Testis (tissue), 3 donors: ENCODE results near the gene TMEM164. TPM values are rescaled to one million over a fixed set of nuclear protein-coding genes. Genes with fewer than 3 reads are reported as not detected.

ENCODE experiments used
- DNase-seq: peaks from one replicate; pipeline ENCODE4 v3.0.0-alpha.2; 2019
- H3K27ac ChIP-seq, 2 donors: fragments of 200-600 bp; sonication (generic); one replicate each; pipeline ENCODE4 v1.5.1; 2019
- H3K27me3 ChIP-seq: fragments of 200-600 bp; sonication (generic); one replicate; pipeline ENCODE4 v1.5.1; 2019
- H3K36me3 ChIP-seq: fragments of 200-600 bp; sonication (generic); one replicate; pipeline ENCODE4 v1.5.1; 2017; ENCODE audit warnings: low read depth; ENCODE audit errors: missing control alignments
- H3K4me1 ChIP-seq: fragments of 200-600 bp; sonication (generic); one replicate; pipeline ENCODE4 v1.5.1; 2019
- H3K4me3 ChIP-seq, 2 donors: fragments of 200-600 bp; sonication (generic); one replicate each; pipeline ENCODE4 v1.5.1; 2017 to 2019
- H3K9me3 ChIP-seq: fragments of 200-600 bp; sonication (generic); one replicate; pipeline ENCODE4 v1.5.1; 2017
- CTCF ChIP-seq, 3 experiments: fragments of 450-650 bp in 2 of 3; fragments of 200-600 bp in 1 of 3; sonication (generic) in 1 of 3; IDR thresholded peaks; one replicate each; pipeline ENCODE4 v1.5.1; 2016 to 2019; ENCODE audit warnings: antibody characterized with exemption in 3 of 3, mild to moderate bottlenecking in 2 of 3, moderate library complexity in 1 of 3
- POLR2A ChIP-seq: fragments of 450-650 bp; IDR thresholded peaks from one replicate; pipeline ENCODE4 v1.6.1; 2017; ENCODE audit warnings: antibody characterized with exemption, mild to moderate bottlenecking, moderate library complexity
- WGBS, 2 donors: methylation state at CpG; one replicate each; pipeline ENCODE4 v1.1.5; 2018; 5-methylcytosine and 5-hydroxymethylcytosine counted together
- intact Hi-C: fragments of 100-400 bp; cut with DNase I; formaldehyde crosslinking; loops from one replicate; pipeline ENCODE4 v1.15.1; 2023; ENCODE audit warnings: low total_unique reads
- polyA plus RNA-seq: library from polyadenylated mRNA; stranded (reverse); fragments of 350-450 nt; fragmentation: Illumina TruSeq; extraction: RNeasy Lipid Tissue Mini Kit (QIAGEN cat#74804); gene quantifications from one replicate; pipeline ENCODE4 v1.2.3, GENCODE V29; 2014; ENCODE audit warnings: low read depth, low replicate concordance; ENCODE audit not compliant: insufficient read depth
- total RNA-seq, 2 donors: library from RNA; depleted of rRNA; stranded (reverse); fragments of >200 nt; gene quantifications; one replicate each; pipeline ENCODE4 v1.2.3, GENCODE V29; 2016

The TMEM164 gene
- total and polyA plus RNA-seq, 3 donors from 2014 or later = 7.9 to 13.9 (median 8.1) TPM

GRCh38 chrX:110133735-110134370, 130.9 kb downstream of the TMEM164 start:
- intact Hi-C loops = no loop called here

GRCh38 chrX:110135618-110136017, 132.7 kb downstream of the TMEM164 start:
- Histone ChIP-seq H3K27ac (no peak overlapping the region), H3K36me3 (no peaks in the 10 kb centered on the region), H3K9me3 (no peaks in the 10 kb centered on the region), H3K4me1 (no peaks in the 10 kb centered on the region), H3K4me3 (no peak overlapping the region), H3K27me3 (no peaks in the 10 kb centered on the region)
- intact Hi-C loops = no loop called here
- DNase-seq = no peak
- WGBS, 2 donors = 89 to 97% methylated on average over 1 of the region's 1 CpG
- TF ChIP-seq CTCF (IDR thresholded peaks at IDR 0.05) = no peak
- no peak for TF ChIP-seq POLR2A

More at GRCh38 chrX:110133735-110134370, 130.9 kb downstream of the TMEM164 start:
- WGBS, 2 donors = 92 to 93% methylated on average over 2 to 5 of the region's 5 CpGs
- DNase-seq = no peak
- Histone ChIP-seq H3K36me3 (no peaks in the 10 kb centered on the region), H3K4me3 (no peak overlapping the region), H3K27ac (no peak overlapping the region), H3K4me1 (no peaks in the 10 kb centered on the region), H3K27me3 (no peaks in the 10 kb centered on the region), H3K9me3 (no peaks in the 10 kb centered on the region)
- TF ChIP-seq POLR2A (no peak), CTCF (IDR thresholded peaks at IDR 0.05) (no peak)

GRCh38 chrX:110136136-110136535, 133.2 kb downstream of the TMEM164 start:
- no peaks in the 10 kb centered on the region for H3K27me3 ChIP-seq
- 93 to 94% methylated on average over 3 to 4 of the region's 4 CpGs for WGBS, 2 donors
- intact Hi-C loops = no loop called here
- DNase-seq = no peak
- H3K4me3 ChIP-seq = no peak overlapping the region
- TF ChIP-seq POLR2A (no peak), CTCF (IDR thresholded peaks at IDR 0.05) (no peak)
- no peaks in the 10 kb centered on the region for H3K36me3 ChIP-seq
- no peaks in the 10 kb centered on the region for H3K4me1 ChIP-seq
- no peak overlapping the region for H3K27ac ChIP-seq
- no peaks in the 10 kb centered on the region for H3K9me3 ChIP-seq

GRCh38 chrX:110138557-110138956, 135.6 kb downstream of the TMEM164 start:
- DNase-seq = no peak
- WGBS, 2 donors = 94 to 98% methylated on average over 2 to 3 of the region's 3 CpGs
- no peak for TF ChIP-seq CTCF (IDR thresholded peaks at IDR 0.05)
- no peak for TF ChIP-seq POLR2A
- no peak overlapping the region for H3K4me3 ChIP-seq
- no peaks in the 10 kb centered on the region for H3K36me3 ChIP-seq
- H3K27ac ChIP-seq = no peak overlapping the region
- no peaks in the 10 kb centered on the region for H3K9me3 ChIP-seq
- intact Hi-C loops = no loop called here
- no peaks in the 10 kb centered on the region for H3K27me3 ChIP-seq
- H3K4me1 ChIP-seq = no peaks in the 10 kb centered on the region

GRCh38 chrX:110139172-110139571, 136.3 kb downstream of the TMEM164 start:
- Histone ChIP-seq H3K4me1 (no peaks in the 10 kb centered on the region), H3K4me3 (no peak overlapping the region), H3K36me3 (no peaks in the 10 kb centered on the region), H3K27ac (no peak overlapping the region), H3K9me3 (no peaks in the 10 kb centered on the region), H3K27me3 (no peaks in the 10 kb centered on the region)
- TF ChIP-seq CTCF (IDR thresholded peaks at IDR 0.05) (no peak), POLR2A (no peak)
- intact Hi-C loops = no loop called here
- DNase-seq = no peak
- 67 to 72% methylated on average over 1 of the region's 1 CpG for WGBS, 2 donors
